ENCODE measurements around the gene SPINK1. TPM values are rescaled to one million over a fixed set of nuclear protein-coding genes. Genes with fewer than 3 reads are reported as not detected.

Gene SPINK1
- total and polyA plus RNA-seq, 2 of the 13 experiments (the other 11 are each of a cell fraction or from before 2014, with no cell fraction given), result 14.7 to 17.1 TPM

DNA sequence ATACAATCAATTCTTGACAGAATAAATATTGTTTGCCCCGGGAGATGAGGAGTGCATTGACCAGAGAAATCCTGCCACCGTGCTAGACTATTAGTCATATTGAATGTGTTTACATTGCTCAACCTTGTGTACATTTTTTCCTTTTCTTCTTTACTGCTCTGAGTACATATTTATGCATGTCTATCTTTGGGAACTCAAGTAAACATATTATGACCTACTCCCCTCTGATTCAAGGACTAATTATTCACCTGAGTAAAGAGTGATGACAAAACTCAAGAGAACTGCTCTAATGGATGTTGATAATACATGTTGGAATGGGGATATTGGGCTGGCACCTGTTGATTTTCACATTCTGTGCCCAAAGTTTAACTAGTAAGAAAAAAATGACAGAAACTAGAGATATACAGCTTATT, 3.9 kb upstream of the SPINK1 start (continued):
- TF ChIP-seq, protein P1, sequence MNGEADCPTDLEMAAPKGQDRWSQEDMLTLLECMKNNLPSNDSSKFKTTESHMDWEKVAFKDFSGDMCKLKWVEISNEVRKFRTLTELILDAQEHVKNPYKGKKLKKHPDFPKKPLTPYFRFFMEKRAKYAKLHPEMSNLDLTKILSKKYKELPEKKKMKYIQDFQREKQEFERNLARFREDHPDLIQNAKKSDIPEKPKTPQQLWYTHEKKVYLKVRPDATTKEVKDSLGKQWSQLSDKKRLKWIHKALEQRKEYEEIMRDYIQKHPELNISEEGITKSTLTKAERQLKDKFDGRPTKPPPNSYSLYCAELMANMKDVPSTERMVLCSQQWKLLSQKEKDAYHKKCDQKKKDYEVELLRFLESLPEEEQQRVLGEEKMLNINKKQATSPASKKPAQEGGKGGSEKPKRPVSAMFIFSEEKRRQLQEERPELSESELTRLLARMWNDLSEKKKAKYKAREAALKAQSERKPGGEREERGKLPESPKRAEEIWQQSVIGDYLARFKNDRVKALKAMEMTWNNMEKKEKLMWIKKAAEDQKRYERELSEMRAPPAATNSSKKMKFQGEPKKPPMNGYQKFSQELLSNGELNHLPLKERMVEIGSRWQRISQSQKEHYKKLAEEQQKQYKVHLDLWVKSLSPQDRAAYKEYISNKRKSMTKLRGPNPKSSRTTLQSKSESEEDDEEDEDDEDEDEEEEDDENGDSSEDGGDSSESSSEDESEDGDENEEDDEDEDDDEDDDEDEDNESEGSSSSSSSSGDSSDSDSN (CRISPR knock-in tag; IDR thresholded peaks at IDR 0.05), result no peak
- TF ChIP-seq, protein P2, sequence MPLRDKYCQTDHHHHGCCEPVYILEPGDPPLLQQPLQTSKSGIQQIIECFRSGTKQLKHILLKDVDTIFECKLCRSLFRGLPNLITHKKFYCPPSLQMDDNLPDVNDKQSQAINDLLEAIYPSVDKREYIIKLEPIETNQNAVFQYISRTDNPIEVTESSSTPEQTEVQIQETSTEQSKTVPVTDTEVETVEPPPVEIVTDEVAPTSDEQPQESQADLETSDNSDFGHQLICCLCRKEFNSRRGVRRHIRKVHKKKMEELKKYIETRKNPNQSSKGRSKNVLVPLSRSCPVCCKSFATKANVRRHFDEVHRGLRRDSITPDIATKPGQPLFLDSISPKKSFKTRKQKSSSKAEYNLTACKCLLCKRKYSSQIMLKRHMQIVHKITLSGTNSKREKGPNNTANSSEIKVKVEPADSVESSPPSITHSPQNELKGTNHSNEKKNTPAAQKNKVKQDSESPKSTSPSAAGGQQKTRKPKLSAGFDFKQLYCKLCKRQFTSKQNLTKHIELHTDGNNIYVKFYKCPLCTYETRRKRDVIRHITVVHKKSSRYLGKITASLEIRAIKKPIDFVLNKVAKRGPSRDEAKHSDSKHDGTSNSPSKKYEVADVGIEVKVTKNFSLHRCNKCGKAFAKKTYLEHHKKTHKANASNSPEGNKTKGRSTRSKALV (CRISPR knock-in tag; IDR thresholded peaks at IDR 0.05), result peak; percentile 51; the same call in 1 of the 2 replicates
- TF ChIP-seq RARG (CRISPR knock-in tag; IDR thresholded peaks at IDR 0.05; ENCODE audit: low read depth), result no peak
- TF ChIP-seq RBM22 (optimal IDR thresholded peaks at IDR 0.05; ENCODE audit: low read length), result no peak
- peak; percentile 100 for TF ChIP-seq TBL1XR1 (IDR thresholded peaks at IDR 0.05; ENCODE audit: borderline replicate concordance, low read length, partially characterized antibody)
- peak; percentile 69; the same call in 1 of the 2 replicates for TF ChIP-seq ZFP82 (CRISPR knock-in tag; IDR thresholded peaks at IDR 0.05; ENCODE audit: borderline replicate concordance)
- TF ChIP-seq SNAI1 (CRISPR knock-in tag; IDR thresholded peaks at IDR 0.05; ENCODE audit: borderline replicate concordance), result no peak
- peak; percentile 100 for TF ChIP-seq NR2F6 (IDR thresholded peaks at IDR 0.05)
- peak; percentile 99 for TF ChIP-seq NR2F6 (CRISPR knock-in tag; IDR thresholded peaks at IDR 0.05)
- no peak for TF ChIP-seq ZNF136 (CRISPR knock-in tag; IDR thresholded peaks at IDR 0.05; ENCODE audit: low read depth)
- peak; percentile 72; the same call in 1 of the 2 replicates for TF ChIP-seq RXRA (CRISPR knock-in tag; IDR thresholded peaks at IDR 0.05)
- TF ChIP-seq ZNF772 (CRISPR knock-in tag; IDR thresholded peaks at IDR 0.05), result peak; percentile 79
- no peak for TF ChIP-seq ZSCAN30 (CRISPR knock-in tag; IDR thresholded peaks at IDR 0.05)
- no peak for TF ChIP-seq PCBP1 (IDR thresholded peaks at IDR 0.05; ENCODE audit: borderline replicate concordance, low read depth, low read length)
- TF ChIP-seq NFRKB (IDR thresholded peaks at IDR 0.05), result no peak
- TF ChIP-seq ZNF766 (CRISPR knock-in tag; IDR thresholded peaks at IDR 0.05; ENCODE audit: borderline replicate concordance), result no peak
- no peak for TF ChIP-seq EZH2 (conservative IDR thresholded peaks at IDR 0.05; ENCODE audit: low read depth, low read length)
- TF ChIP-seq, protein P3, sequence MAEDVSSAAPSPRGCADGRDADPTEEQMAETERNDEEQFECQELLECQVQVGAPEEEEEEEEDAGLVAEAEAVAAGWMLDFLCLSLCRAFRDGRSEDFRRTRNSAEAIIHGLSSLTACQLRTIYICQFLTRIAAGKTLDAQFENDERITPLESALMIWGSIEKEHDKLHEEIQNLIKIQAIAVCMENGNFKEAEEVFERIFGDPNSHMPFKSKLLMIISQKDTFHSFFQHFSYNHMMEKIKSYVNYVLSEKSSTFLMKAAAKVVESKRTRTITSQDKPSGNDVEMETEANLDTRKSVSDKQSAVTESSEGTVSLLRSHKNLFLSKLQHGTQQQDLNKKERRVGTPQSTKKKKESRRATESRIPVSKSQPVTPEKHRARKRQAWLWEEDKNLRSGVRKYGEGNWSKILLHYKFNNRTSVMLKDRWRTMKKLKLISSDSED (CRISPR knock-in tag; IDR thresholded peaks at IDR 0.05), result no peak
- peak; percentile 97 for TF ChIP-seq FOXO1 (CRISPR knock-in tag; IDR thresholded peaks at IDR 0.05)
- no peak for TF ChIP-seq ZNF552 (CRISPR knock-in tag; IDR thresholded peaks at IDR 0.05; ENCODE audit: borderline replicate concordance)
- TF ChIP-seq MEIS2 (CRISPR knock-in tag; IDR thresholded peaks at IDR 0.05), result peak; percentile 84; the same call in 1 of the 2 replicates
- TF ChIP-seq HNRNPUL1 (IDR thresholded peaks at IDR 0.05; ENCODE audit: low read depth, low read length), result peak; percentile 73; the same call in 1 of the 2 replicates
- TF ChIP-seq POLR2G (IDR thresholded peaks at IDR 0.05; ENCODE audit: low read depth, low read length), result no peak
- TF ChIP-seq, protein P4, sequence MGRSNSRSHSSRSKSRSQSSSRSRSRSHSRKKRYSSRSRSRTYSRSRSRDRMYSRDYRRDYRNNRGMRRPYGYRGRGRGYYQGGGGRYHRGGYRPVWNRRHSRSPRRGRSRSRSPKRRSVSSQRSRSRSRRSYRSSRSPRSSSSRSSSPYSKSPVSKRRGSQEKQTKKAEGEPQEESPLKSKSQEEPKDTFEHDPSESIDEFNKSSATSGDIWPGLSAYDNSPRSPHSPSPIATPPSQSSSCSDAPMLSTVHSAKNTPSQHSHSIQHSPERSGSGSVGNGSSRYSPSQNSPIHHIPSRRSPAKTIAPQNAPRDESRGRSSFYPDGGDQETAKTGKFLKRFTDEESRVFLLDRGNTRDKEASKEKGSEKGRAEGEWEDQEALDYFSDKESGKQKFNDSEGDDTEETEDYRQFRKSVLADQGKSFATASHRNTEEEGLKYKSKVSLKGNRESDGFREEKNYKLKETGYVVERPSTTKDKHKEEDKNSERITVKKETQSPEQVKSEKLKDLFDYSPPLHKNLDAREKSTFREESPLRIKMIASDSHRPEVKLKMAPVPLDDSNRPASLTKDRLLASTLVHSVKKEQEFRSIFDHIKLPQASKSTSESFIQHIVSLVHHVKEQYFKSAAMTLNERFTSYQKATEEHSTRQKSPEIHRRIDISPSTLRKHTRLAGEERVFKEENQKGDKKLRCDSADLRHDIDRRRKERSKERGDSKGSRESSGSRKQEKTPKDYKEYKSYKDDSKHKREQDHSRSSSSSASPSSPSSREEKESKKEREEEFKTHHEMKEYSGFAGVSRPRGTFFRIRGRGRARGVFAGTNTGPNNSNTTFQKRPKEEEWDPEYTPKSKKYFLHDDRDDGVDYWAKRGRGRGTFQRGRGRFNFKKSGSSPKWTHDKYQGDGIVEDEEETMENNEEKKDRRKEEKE (IDR thresholded peaks at IDR 0.05), result no peak

Data from HepG2 (cell line).